K562 (cell line): Measurements from ENCODE around the gene CCDC148. TPM values are rescaled to one million over a fixed set of nuclear protein-coding genes. Genes with fewer than 3 reads are reported as not detected.

Experiments
- ARNT ChIP-seq, 2 experiments: fragments of 450-650 bp; IDR thresholded peaks; 2 replicates each; pipeline ENCODE4 v1.6.1; 2016; ENCODE audit warnings: mild to moderate bottlenecking in 1 of 2
- BDP1 ChIP-seq: IDR thresholded peaks from 3 replicates; pipeline ENCODE4 v1.6.1; 2011; ENCODE audit not compliant: insufficient read length, insufficient read depth
- BRF1 ChIP-seq: IDR thresholded peaks from 3 replicates; pipeline ENCODE4 v1.6.1; 2011; ENCODE audit warnings: borderline replicate concordance, mild to moderate bottlenecking; ENCODE audit not compliant: insufficient read length; ENCODE audit errors: extremely low read depth
- CBFA2T2 ChIP-seq: fragments of 450-650 bp; conservative IDR thresholded peaks from 2 replicates; pipeline ENCODE4 v1.6.1; 2017; ENCODE audit warnings: mild to moderate bottlenecking
- CHD4 ChIP-seq: fragments of 200-600 bp; sonication (generic); IDR thresholded peaks from 3 replicates; pipeline ENCODE4 v1.6.1; 2012; ENCODE audit warnings: low read depth, mild to moderate bottlenecking, mixed read lengths, low read length, inconsistent platforms; ENCODE audit not compliant: insufficient read depth, insufficient replicate concordance, poor library complexity, severe bottlenecking
- FOXK2 ChIP-seq, 2 experiments: fragments of 450-650 bp; IDR thresholded peaks in 1 of 2; conservative IDR thresholded peaks in 1 of 2; 2 replicates each; pipeline ENCODE4 v1.6.1; 2016; ENCODE audit warnings: low read depth in 2 of 2, mild to moderate bottlenecking in 1 of 2
- HDAC1 ChIP-seq, 2 experiments: fragments of 450-650 bp; IDR thresholded peaks; 2 replicates each; pipeline ENCODE4 v1.6.1; 2016 to 2017; ENCODE audit warnings: inconsistent platforms in 1 of 2, mild to moderate bottlenecking in 1 of 2, moderate library complexity in 1 of 2
- HDGF ChIP-seq: fragments of 450-650 bp; IDR thresholded peaks from 2 replicates; pipeline ENCODE4 v1.6.1; 2016
- HLTF ChIP-seq: fragments of 450-650 bp; IDR thresholded peaks from 2 replicates; pipeline ENCODE4 v1.6.1; 2016
- KLF6 ChIP-seq: fragments of 250-450 bp; sonication (Bioruptor Pico); IDR thresholded peaks from 2 replicates; pipeline ENCODE4 v1.4.0; 2020; ENCODE audit warnings: mild to moderate bottlenecking, moderate library complexity, borderline replicate concordance
- MCM3 ChIP-seq: fragments of 450-650 bp; IDR thresholded peaks from 2 replicates; pipeline ENCODE4 v1.6.1; 2016
- MTA3 ChIP-seq: fragments of 450-650 bp; formaldehyde crosslinking; IDR thresholded peaks from 2 replicates; pipeline ENCODE4 v1.6.1; 2017; ENCODE audit warnings: mild to moderate bottlenecking, borderline replicate concordance
- NCOR1 ChIP-seq: fragments of 450-650 bp; IDR thresholded peaks from 2 replicates; pipeline ENCODE4 v1.6.1; 2016; ENCODE audit warnings: mild to moderate bottlenecking, moderate library complexity
- NEUROD1 ChIP-seq: fragments of 150-350 bp; IDR thresholded peaks from 2 replicates; pipeline ENCODE4 v1.6.1; 2014; ENCODE audit warnings: borderline replicate concordance, low read length, low read depth; ENCODE audit not compliant: partially characterized antibody
- POLR3A ChIP-seq: IDR thresholded peaks from 2 replicates; pipeline ENCODE4 v1.6.1; 2011; ENCODE audit warnings: borderline replicate concordance, mild to moderate bottlenecking, moderate library complexity; ENCODE audit not compliant: insufficient read length, insufficient read depth; ENCODE audit errors: extremely low read depth
- PRDM10 ChIP-seq: fragments of 450-650 bp; IDR thresholded peaks from 2 replicates; pipeline ENCODE4 v1.6.1; 2018; ENCODE audit not compliant: partially characterized antibody
- RCOR1 ChIP-seq, 2 experiments: IDR thresholded peaks; 2 replicates each; pipeline ENCODE4 v1.6.1; 2012; ENCODE audit warnings: low read depth in 2 of 2, low read length in 2 of 2, borderline replicate concordance in 1 of 2, improper control_type of control experiment in 1 of 2
- SMARCA4 ChIP-seq: fragments of 450-650 bp; IDR thresholded peaks from 2 replicates; pipeline ENCODE4 v1.6.1; 2016
- TAL1 ChIP-seq: fragments of 450-650 bp; IDR thresholded peaks from 2 replicates; pipeline ENCODE4 v1.6.1; 2016; ENCODE audit warnings: mild to moderate bottlenecking
- XRCC4 ChIP-seq: IDR thresholded peaks from one replicate; pipeline ENCODE4 v1.6.1; 2011; ENCODE audit not compliant: insufficient read depth, insufficient read length; ENCODE audit errors: extremely low read depth
- ZNF584 ChIP-seq: fragments of 200-800 bp; sonication (Bioruptor generic); IDR thresholded peaks from 2 replicates; pipeline ENCODE4 v1.6.1; 2016; ENCODE audit warnings: low read depth, mild to moderate bottlenecking, missing genetic modification characterization, missing compliant biosample characterization
- ZNF592 ChIP-seq: fragments of 450-650 bp; IDR thresholded peaks from 2 replicates; pipeline ENCODE4 v1.6.1; 2017; ENCODE audit warnings: antibody characterized with exemption, mild to moderate bottlenecking
- polyA plus RNA-seq, 8 experiments: library from polyadenylated mRNA; depleted of rRNA in 4 of 8; stranded (reverse) in 5 of 8; unstranded in 3 of 8; fragments of >200 nt; fragmentation: Nextera tagmentation in 2 of 8; fragmentation: Illumina TruSeq in 1 of 8; extraction: Ambion mirVana in 2 of 8; extraction: Trizol in 1 of 8; gene quantifications; 2 replicates each; pipeline versions ENCODE4 v1.2.1 to v1.2.3, GENCODE V29; 2011 to 2014; ENCODE audit warnings: inconsistent platforms in 1 of 8, missing spikeins in 1 of 8
- total RNA-seq, 7 experiments: library from RNA; depleted of rRNA in 6 of 7; stranded (reverse); fragments of >200 nt in 6 of 7; fragmentation: Illumina TruSeq in 2 of 7; extraction: Trizol in 2 of 7; gene quantifications; 2 replicates each; pipeline versions ENCODE4 v1.2.1 to v1.2.3, GENCODE V29; 2011 to 2021; ENCODE audit warnings: low replicate concordance in 1 of 7

Gene CCDC148
- total and polyA plus RNA-seq, 9 of the 15 experiments (the other 6 are each of a cell fraction or from before 2014, with no cell fraction given) = 0.10 to 1.4 (median 0.65) TPM

GRCh38 chr2:158505448-158505934 is 48.9 kb upstream of the CCDC148 start (continued):
- peak in 1 of 2 experiments; percentile 22; a peak in 1 of 4 replicates for TF ChIP-seq RCOR1 (IDR thresholded peaks at IDR 0.05; ENCODE audit: borderline replicate concordance in 1 of 2, low read depth in 2 of 2, low read length in 2 of 2)
- no peak for TF ChIP-seq MCM3
- peak; percentile 54; the same call in 1 of the 2 replicates for TF ChIP-seq MTA3
- no peak for TF ChIP-seq BRF1
- TF ChIP-seq PRDM10 = peak; percentile 39
- TF ChIP-seq CBFA2T2 = peak; percentile 79
- peak; percentile 55 for TF ChIP-seq ZNF592
- TF ChIP-seq CHD4 = no peak
- no peak for TF ChIP-seq XRCC4
- TF ChIP-seq HDGF = peak; percentile 90; the same call in 1 of the 2 replicates
- TF ChIP-seq HDAC1 (IDR thresholded peaks at IDR 0.05) = peak; percentile 18 to 84; a peak in 3 of 4 replicates
- no peak for TF ChIP-seq BDP1
- no peak for TF ChIP-seq POLR3A
- peak; percentile 81 for TF ChIP-seq TAL1
- peak in 1 of 2 experiments; percentile 60; a peak in 2 of 4 replicates for TF ChIP-seq ARNT (IDR thresholded peaks at IDR 0.05)
- TF ChIP-seq ZNF584 = no peak
- TF ChIP-seq HLTF = peak; percentile 80; the same call in 1 of the 2 replicates
- peak; percentile 36 to 37; a peak in 3 of 4 replicates for TF ChIP-seq FOXK2 (conservative IDR thresholded peaks at IDR 0.05 in 1 of 2, IDR thresholded peaks at IDR 0.05 in 1 of 2; ENCODE audit: low read depth in 2 of 2)
- peak; percentile 90 for TF ChIP-seq SMARCA4
- TF ChIP-seq NEUROD1 = peak; percentile 36
- peak; percentile 78 for TF ChIP-seq NCOR1
- no peak for TF ChIP-seq KLF6
